GM19193 (cell line): Measurements from ENCODE around the gene TRAF4.
A peak's percentile ranks its signal among the peaks of the same experiment; 100 is the strongest.

ENCODE experiments used
- POLR2A ChIP-seq: IDR thresholded peaks from 4 replicates; pipeline ENCODE4 v1.6.1; 2011; ENCODE audit not compliant: insufficient read depth, insufficient read length; ENCODE audit errors: extremely low read depth

TRAF4 gene

GRCh38 chr17:28738680-28739384 is 5.0 kb upstream of the TRAF4 start:
- TF ChIP-seq POLR2A: no peak

DNA sequence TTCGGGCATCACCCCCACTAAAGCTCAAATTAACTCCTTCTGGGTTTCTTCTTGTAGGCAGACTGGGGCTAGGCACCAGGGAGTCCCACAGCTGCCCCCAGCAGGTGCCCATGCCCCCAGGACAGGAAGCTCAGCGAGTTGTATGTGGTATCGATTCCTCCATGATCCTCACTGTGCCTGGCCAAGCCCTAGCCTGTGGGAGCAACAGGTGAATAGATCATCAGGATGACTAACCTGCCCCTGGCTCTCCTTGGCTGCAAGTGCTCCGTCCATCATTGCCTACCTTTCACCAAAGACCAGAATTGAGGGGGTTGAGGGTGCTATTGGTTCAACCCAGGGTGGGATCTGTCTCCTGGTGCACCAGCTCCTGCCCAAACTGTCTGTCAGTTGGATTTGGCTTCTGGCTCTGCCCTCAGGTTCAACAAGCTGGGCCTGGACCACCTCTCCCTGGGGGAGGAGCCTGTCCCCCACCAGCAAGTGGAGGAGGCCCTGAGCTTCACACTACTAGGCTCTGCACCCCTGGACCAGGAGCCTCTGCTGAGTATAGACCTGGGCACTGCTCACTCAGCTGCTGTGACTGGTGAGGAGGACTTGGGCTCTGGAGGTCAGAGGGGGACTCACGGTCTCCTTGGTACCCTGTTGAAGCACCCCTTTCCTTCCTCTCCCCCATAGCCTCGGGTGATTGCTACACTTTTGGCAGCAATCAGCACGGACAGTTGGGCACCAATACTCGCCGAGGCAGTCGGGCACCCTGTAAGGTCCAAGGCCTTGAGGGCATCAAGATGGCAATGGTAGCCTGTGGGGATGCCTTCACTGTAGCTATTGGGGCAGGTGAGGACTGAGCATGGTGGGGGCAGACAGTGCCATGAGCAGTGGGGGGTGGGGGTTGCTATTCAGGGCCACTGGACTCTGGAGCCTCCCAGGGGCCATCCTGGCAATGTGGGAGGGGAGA is 3.1 kb upstream of the TRAF4 start:
- peak; percentile 30 for TF ChIP-seq POLR2A

GRCh38 chr17:28741358-28742349 is 2.2 kb upstream of the TRAF4 start:
- TF ChIP-seq POLR2A: peak; percentile 36

DNA sequence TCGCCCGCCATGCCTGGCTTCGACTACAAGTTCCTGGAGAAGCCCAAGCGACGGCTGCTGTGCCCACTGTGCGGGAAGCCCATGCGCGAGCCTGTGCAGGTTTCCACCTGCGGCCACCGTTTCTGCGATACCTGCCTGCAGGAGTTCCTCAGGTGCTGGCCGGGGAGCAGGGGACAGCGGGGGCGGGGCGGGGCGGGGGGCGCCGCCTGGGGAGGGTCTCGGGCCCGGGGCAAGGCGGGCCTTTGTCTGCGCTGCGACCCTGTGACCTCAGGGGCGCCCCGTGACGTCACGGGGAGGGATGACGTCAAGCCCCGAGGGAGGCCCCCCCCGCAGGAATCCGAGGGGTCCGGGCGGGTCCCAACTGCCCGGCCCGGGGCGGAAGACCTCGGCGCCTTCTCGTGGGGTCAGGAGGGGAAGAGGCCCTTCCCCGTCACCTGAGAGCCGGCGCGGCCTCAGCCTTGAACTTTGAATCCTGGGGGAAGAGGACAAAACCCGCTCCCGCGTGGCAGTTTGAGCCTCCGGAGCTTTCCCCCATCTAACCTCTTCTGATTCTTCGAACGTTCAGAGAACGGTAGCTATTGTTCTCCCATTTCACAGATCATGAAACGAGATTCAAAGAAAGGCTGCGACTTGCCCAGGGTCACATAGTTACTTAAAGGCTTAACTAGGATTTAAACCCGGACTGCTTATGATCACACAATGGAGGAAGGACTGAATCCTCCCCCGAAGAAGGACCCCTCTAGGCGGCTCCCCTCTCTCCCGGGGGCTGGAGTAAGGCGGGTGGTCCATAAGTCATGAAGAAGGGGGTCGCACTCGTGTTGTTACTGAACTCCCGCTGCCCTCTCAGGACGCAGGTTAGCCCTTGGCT is 527 bp downstream of the TRAF4 start:
- TF ChIP-seq POLR2A: no peak

DNA sequence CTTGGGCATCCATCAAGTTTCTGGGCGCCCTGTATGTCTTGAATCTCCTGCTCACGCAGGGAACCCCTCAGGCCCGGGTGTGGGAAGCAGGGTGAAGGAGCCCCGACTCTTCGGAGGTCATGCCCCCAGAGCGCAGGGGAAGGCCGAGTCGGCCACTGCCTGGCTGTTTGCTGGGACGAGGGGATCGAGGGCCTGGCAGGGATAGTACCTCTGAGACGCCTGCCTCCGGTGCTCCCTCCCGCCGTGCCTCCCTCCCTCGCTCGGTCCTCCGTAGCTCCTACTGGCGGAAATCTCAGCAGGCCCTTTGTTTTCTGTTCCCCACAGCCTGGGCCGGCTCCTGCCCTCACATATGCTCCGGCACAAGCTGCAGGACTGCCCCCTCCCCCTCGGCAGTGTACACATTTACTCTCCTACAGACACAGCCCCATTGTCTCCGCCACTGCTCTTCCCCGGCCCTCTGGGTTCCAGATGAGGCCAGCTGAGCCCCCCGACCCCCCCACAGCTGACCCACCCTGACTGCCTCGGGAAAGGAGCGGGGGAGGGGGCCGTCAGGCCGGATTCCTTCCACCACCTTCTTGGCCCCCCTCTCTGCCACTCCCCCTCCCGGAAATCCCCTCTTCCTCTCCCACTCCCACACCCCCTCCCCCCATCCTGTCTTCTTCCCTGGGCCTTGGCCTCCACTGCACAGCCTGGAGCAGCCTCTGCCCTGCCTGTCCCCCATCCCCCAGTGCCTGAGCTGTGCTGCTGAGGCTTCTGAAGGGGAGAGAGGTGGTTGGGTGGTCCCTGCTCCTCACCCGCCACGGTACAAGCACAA is 1.4 kb downstream of the TRAF4 start:
- peak; percentile 60 for TF ChIP-seq POLR2A

DNA sequence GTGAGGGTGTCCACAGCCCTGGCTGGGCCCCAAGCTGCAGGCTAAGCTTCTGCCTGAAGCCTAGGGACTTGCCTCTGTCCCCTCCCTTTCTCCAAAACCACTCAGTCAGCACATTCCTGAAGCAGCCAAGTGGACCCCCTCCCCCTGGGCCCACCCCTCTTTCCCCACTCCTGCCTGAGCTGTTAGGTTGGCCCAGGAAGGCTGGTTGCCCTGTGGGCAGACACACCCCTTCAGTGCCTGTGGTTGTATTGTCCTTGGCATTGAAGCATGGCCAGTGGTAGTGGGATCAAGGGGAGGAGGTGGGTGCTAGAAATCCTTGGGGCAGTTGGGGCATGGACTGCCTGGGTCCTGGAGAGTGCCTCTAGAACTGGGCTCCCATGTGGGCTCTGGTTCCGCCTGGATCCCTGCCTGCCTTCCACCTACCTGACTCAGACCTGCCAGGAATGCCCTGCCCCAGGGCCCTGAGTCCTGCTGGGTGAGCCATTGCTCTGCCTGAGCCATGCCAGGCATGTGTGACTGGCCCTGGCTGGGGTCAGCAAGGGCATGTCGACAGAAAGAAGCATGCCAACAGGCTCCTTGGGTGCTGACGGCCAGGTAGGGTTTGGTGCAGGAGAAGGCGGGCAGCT is 2.1 kb downstream of the TRAF4 start:
- TF ChIP-seq POLR2A: peak; percentile 23

GRCh38 chr17:28746611-28747050 is 2.8 kb downstream of the TRAF4 start:
- TF ChIP-seq POLR2A: no peak

GRCh38 chr17:28747051-28747691 is 3.4 kb downstream of the TRAF4 start:
- no peak for TF ChIP-seq POLR2A

DNA sequence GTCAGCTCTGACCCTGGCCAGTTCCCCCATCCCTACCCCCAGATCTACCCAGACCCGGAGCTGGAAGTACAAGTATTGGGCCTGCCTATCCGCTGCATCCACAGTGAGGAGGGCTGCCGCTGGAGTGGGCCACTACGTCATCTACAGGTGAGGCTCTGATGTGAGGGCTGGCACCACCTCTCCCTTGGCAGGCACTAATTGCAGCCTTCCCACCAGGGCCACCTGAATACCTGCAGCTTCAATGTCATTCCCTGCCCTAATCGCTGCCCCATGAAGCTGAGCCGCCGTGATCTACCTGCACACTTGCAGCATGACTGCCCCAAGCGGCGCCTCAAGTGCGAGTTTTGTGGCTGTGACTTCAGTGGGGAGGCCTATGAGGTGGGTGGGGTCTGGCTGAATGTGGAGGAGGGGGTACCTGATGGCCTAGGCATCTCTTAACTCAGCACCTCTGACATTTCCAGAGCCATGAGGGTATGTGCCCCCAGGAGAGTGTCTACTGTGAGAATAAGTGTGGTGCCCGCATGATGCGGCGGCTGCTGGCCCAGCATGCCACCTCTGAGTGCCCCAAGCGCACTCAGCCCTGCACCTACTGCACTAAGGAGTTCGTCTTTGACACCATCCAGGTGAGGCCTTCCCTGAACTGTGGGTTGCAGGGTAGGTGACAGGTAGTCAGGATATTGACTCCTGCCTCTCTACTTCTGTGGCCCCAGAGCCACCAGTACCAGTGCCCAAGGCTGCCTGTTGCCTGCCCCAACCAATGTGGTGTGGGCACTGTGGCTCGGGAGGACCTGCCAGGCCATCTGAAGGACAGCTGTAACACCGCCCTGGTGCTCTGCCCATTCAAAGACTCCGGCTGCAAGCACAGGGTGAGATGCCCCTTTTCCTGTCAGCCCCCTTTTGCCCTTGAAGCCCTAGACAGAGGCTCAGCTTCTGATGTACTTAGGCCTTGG is 4.3 kb downstream of the TRAF4 start:
- TF ChIP-seq POLR2A: peak; percentile 36

DNA sequence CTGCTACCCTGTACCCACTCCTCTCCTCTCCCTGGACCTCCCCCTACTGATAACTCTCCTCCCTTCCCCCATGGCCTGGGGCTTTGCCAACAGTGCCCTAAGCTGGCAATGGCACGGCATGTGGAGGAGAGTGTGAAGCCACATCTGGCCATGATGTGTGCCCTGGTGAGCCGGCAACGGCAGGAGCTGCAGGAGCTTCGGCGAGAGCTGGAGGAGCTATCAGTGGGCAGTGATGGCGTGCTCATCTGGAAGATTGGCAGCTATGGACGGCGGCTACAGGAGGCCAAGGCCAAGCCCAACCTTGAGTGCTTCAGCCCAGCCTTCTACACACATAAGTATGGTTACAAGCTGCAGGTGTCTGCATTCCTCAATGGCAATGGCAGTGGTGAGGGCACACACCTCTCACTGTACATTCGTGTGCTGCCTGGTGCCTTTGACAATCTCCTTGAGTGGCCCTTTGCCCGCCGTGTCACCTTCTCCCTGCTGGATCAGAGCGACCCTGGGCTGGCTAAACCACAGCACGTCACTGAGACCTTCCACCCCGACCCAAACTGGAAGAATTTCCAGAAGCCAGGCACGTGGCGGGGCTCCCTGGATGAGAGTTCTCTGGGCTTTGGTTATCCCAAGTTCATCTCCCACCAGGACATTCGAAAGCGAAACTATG is 5.2 kb downstream of the TRAF4 start:
- TF ChIP-seq POLR2A: no peak
